ENCODE measurements around the gene TUFT1. TPM values are rescaled to one million over a fixed set of nuclear protein-coding genes. Genes with fewer than 3 reads are reported as not detected.

TUFT1 gene
- total and polyA plus RNA-seq, 10 of the 15 experiments (the other 5 are each of a cell fraction or from before 2014, with no cell fraction given): 0.08 to 4.3 (median 3.2) TPM

GRCh38 chr1:151574575-151575529, 34.7 kb downstream of the TUFT1 start (continued):
- TF ChIP-seq NR2F1 (conservative IDR thresholded peaks at IDR 0.05) (no peak), PBX3 (IDR thresholded peaks at IDR 0.05; ENCODE audit: insufficient replicate concordance, low read depth, low read length) (no peak)

DNA sequence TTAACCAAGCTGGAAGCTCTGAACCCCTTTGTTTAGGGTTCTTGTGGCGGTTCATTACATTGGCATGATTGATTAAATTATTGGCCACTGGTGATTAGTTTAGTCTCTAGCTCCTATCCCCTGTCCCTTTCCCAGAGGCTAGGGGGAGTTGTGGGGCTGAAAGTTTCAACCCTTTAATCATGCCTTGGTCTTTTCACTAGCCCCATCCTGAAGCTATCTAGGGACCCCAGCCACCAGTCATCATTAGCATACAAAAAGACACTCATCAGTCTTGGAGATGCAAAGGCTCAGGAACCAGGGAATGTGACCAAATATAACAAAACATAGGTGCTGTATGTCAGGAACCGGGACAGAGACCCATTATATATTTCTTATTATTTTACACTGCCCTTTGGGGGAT, 37.1 kb downstream of the TUFT1 start:
- no peak for ATAC-seq
- intact Hi-C loops (cut with micrococcal nuclease; ENCODE audit: unreplicated experiment) (no loop called here), in situ Hi-C loops (cut with MboI) (no loop called here)
- Histone ChIP-seq H4K20me1 (ENCODE audit: control insufficient read depth, insufficient read depth) (no peaks in the 10 kb centered on the region), H3K27me3 (replicated peaks in 1 of 2; ENCODE audit: control insufficient read depth in 2 of 2, insufficient read depth in 2 of 2, low read length in 1 of 2) (no peaks in the 10 kb centered on the region; a peak in 2 of 4 replicates), H3K4me1 (ENCODE audit: control insufficient read depth, insufficient read depth, low read length) (peaks cover 4% of the 10 kb centered on the region; the same call in 1 of the 2 replicates), H3K27ac (ENCODE audit: control insufficient read depth, insufficient read depth) (no peak overlapping the region), H3K9me3 (replicated peaks; ENCODE audit: control insufficient read depth, insufficient read depth, low read length) (no peaks in the 10 kb centered on the region), H2AFZ (ENCODE audit: control insufficient read depth, low read depth, low read length) (no peak overlapping the region), H3K79me2 (ENCODE audit: control insufficient read depth, insufficient read depth, low read length) (no peaks in the 10 kb centered on the region), H3K36me3 (ENCODE audit: control insufficient read depth in 2 of 2, insufficient read depth in 2 of 2, low read length in 1 of 2) (no peaks in the 10 kb centered on the region), H3K9ac (ENCODE audit: control insufficient read depth, insufficient read depth, low read length) (no peak overlapping the region), H3K4me2 (ENCODE audit: control insufficient read depth, insufficient read depth) (no peak overlapping the region), H3K4me3 (no peak overlapping the region)
- no TSS peak for BruUV-seq (replicated peaks)
- POLR2A ChIA-PET: no interaction called here
- no peak for FAIRE-seq
- RAD21 ChIA-PET (ENCODE audit: unreplicated experiment): no interaction called here
- SMC1A ChIA-PET (ENCODE audit: uncharacterized antibody, unreplicated experiment): interaction anchor here (0.7 to 1.2 kb wide), 2 partner anchors 9 to 135 kb away, joined by 3 to 4 read pairs; no protein-coding TSS in a partner anchor
- 51% methylated on average over 2 of the region's 2 CpGs for WGBS (ENCODE audit: insufficient coverage, insufficient replicate concordance, low lambda C conversion rate, missing lambda C conversion rate)
- DNase-seq (ENCODE audit: low read depth, low spot score): no peak
- CTCF ChIA-PET: no interaction called here
- TF ChIP-seq PAX5 (IDR thresholded peaks at IDR 0.05; ENCODE audit: borderline replicate concordance, low read depth, low read length) (no peak), POLR2AphosphoS5 (IDR thresholded peaks at IDR 0.05; ENCODE audit: low read length) (no peak), CHD1 (IDR thresholded peaks at IDR 0.05; ENCODE audit: low read depth, low read length) (no peak), BMI1 (IDR thresholded peaks at IDR 0.05; ENCODE audit: borderline replicate concordance) (no peak), TCF12 (IDR thresholded peaks at IDR 0.05; ENCODE audit: low read depth, low read length) (no peak), GATAD2B (conservative IDR thresholded peaks at IDR 0.05; ENCODE audit: low read depth) (no peak), SREBF2 (IDR thresholded peaks at IDR 0.05; ENCODE audit: low read length) (no peak), FOXK2 (IDR thresholded peaks at IDR 0.05) (no peak), BHLHE40 (IDR thresholded peaks at IDR 0.05; ENCODE audit: borderline replicate concordance in 1 of 2, low read depth in 2 of 2, low read length in 1 of 2) (no peak), EED (IDR thresholded peaks at IDR 0.05; ENCODE audit: low read depth) (no peak), CEBPZ (IDR thresholded peaks at IDR 0.05; ENCODE audit: low read depth, low read length) (no peak), ZNF24 (IDR thresholded peaks at IDR 0.05) (no peak)
- TF ChIP-seq, protein P1, sequence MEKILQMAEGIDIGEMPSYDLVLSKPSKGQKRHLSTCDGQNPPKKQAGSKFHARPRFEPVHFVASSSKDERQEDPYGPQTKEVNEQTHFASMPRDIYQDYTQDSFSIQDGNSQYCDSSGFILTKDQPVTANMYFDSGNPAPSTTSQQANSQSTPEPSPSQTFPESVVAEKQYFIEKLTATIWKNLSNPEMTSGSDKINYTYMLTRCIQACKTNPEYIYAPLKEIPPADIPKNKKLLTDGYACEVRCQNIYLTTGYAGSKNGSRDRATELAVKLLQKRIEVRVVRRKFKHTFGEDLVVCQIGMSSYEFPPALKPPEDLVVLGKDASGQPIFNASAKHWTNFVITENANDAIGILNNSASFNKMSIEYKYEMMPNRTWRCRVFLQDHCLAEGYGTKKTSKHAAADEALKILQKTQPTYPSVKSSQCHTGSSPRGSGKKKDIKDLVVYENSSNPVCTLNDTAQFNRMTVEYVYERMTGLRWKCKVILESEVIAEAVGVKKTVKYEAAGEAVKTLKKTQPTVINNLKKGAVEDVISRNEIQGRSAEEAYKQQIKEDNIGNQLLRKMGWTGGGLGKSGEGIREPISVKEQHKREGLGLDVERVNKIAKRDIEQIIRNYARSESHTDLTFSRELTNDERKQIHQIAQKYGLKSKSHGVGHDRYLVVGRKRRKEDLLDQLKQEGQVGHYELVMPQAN (conservative IDR thresholded peaks at IDR 0.05): no peak

Measured in GM12878 (cell line).